GM18873 (cell line): ENCODE data around the gene CIB2.

Source experiments
- ATAC-seq: cut with Tn5 transposase; IDR thresholded peaks from one replicate; pipeline ENCODE4 v1.9.1; 2021; ENCODE audit warnings: mild to moderate bottlenecking, moderate library complexity, moderate number of reproducible peaks; ENCODE audit not compliant: unreplicated experiment, low FRiP score

CIB2 gene

DNA sequence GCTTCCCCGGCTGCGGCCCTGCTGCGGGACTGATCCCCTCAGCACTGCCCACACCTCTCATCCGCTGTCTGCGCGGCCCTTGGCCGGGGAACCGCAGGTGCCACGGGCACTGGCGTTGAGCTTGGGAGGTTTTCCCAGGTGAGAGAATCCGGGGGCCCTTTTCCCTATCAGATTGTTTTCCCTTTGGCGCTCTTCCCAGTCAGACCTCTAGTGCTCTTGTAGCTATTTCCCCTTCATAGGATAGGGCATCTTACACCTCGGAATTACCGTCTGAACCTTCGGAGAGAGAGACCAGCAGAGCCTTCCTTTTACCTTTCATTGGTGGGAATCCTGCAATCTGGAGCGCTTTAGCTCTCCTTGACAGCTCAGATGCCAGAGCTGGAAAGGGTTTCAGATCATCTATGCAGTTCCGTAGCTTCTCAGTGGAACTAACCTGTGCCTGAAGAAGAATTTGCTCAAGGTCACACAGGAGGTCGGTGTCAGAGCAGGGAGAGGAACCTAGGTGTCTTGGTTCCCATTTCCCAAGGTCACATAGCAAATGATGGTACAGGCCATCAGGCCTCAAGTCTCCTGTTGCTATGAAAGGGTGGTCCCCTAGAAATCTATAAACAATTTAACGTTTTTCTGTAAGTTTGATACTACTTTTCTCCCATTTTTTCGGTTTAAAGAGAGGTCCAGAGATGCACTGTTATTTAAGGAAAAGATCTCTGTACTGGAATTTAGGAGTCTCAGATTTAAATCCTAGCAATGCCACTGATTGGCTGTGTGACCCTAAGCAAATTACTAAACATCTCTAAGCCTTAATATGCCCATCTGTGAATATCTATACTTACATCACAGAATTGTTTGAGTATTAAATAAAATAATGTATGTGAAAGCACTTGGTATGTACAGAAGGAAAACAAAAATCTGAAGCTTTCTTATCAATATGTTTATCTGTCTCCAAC lies 18.8 kb upstream of the CIB2 start:
- ATAC-seq = peak; percentile 15

DNA sequence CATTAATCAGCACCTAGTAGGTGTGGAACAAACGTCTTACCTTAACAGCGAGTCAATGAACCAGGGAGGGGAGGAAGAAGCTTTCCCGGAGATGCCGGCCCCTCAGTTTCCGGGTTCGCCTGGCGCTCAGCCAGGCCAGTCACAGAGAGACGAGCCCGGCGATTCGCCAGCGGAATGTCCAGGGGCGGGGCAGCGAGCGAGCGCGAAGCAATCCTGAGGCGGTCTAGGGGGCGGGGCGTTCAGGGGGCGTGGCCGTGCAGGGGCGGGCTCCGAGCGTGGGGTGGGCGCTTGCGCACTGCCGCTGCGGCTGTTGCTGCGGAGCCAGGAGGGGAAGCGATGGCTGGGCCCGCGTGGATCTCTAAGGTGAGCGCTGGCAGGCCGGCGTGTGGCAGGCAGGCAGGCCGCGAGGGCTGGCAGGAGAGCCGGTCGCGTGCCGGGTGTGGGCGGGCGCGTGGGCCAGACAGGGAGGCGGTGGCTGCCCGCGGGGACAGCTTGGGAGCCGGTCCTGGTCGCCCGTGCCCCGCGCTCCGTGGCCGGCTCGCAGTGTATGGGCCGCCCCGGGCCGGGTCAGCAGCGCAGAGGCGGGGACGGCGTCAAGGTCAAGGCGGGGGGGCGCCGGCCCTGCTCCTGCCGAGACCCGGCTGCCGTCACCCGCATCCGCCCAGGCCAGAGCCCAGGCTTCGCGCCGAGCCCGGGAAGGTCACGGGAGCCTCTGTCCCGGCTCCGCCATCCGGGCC lies 18.0 kb upstream of the CIB2 start, which contains the start of gene IDH3A:
TSS of gene IDH3A (plus strand) at position 295 of the 737 bp plus-strand sequence. CDS start at position 337, 42 bp downstream.
- peak; percentile 68 for ATAC-seq

DNA sequence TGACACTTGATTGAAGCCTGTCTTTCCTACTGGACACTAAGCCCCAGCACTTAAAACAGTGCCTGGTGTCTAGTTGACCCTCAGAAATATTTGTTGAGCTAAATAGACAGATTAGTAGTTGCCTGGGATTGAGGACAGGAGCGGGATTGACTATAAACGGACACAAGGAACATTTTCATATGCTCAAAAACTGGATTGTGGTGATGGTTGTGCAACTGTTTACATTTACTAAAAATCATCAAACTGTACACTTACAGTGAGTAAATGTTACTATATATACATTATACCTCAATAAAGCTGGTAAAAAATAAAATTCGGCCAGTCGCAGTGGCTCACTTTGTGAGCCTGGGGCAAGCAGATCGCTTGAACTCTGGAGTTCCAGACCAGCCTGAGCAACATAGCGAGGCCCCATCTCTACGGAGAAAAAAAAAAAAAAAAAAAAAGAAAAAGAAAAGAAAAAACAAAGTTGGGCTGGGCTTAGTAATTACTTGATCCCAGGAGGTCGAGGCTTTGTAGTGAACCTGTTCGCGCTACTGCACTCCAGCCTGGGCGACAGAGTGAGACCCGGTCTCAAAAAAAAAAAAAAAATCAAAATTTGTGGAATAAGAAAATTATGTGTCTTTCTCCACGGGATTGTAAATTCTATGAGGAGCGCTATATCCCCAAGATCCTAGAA lies 17.3 kb upstream of the CIB2 start:
- peak; percentile 14 for ATAC-seq

DNA sequence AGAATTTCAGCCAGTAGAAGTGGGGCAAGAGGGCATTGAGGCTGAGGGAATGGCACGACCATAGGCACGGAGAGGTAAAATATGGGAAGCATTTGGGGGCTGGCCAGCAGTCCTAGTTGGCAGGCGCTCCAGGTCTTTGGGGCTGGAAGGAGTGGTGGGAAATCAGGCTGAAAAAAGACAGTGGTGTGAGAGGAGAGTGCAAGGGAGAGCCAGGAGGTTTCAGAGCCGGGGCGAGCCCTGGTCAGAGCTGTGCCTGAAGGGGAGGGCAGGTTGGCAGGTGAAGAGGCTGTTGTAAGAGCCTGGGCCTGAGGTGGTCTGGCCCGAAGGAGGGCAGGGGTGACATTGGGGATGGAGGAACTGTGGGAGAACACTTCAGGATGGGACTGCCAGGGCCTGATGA lies 16.3 kb upstream of the CIB2 start:
- no peak for ATAC-seq

DNA sequence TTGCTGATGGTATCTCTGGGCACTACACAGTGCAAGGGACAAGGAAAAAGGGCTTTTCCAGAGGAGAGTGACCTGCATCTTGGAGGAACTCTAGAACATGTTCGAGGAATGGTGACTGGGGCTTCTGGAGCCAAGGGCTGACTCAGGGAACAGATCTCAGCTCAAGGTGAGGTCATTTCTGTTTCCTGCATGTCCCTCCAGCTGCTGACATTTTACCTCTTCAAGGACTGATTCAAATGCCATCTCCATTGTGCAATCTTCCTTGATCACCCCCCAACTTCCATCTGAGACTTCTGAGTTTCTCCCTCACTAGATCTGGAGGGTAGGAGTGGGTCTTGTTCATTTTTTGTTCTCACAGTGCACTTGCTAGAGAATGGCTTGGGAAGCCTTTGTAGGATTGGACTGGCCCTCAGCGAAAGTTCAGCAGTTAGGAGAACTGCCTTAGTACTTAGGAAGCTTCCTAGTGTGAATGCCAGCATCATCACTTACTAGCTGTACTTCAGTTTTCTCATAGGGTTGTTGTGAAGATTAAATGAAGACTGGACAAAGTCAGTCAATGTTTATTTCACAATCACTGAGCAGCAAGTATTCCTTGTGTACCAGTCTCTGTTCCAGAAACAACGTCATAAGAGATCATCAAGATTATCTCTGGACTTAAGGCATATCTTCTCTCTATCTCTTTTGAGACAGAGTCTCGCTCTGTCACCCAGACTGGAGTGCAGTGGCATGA lies 15.3 kb upstream of the CIB2 start:
- ATAC-seq = no peak

DNA sequence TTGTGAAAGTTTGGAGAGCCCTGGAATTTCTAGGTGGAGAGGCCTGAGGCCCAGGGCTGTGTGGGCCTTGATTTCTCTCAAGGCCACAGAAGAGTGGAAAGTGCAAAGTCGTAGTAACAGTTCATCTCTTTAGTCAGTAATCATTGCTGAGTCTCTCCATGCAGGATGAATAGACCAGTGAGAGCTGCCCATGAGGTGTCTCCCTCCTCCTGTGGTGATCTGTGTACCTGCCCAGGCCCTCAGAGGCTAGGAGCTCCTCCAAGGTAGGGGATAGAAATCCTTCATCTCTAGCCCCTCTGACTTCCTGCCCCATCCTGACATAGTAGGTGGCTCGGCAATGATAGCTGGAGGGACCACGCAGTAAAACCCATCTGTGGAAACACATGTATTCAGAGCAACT lies 11.1 kb upstream of the CIB2 start:
- no peak for ATAC-seq

DNA sequence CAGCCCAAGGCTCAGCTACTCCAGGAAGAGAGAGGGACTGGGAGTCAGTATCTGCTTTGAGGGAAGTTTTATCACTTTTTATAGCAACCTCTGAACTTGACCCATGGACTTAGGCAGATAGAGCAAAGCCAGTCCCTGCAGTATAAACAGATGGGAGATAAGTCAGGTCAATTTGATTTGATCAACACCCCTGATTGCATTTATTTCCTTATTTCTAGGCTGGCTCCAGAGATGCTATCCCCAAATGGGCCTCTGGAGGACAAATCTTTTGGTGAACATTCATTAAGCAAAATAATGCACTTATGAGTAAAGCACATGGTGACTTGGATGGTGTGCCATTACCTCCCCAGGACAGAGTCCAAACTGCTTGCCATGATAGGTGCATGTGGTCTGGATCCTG lies 9.0 kb upstream of the CIB2 start:
- ATAC-seq = no peak

DNA sequence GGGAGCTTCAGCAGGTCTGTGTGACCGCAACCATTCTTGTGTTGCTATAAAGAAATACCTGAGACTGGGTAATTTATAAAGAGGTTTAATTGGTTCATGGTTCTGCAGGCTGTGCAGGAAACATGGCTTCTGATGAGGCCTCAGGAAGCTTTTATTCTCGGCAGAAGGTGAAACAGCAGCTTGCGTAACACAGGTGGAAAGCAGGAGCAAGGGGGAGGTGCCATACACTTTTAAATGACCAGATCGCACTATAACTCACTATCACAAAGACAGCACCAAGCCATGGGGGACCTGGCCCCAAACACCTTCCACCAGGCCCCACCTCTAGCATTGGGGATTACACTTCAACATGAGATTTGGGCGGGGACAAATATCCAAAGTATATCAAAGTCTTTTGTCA lies 8.3 kb upstream of the CIB2 start:
- no peak for ATAC-seq

DNA sequence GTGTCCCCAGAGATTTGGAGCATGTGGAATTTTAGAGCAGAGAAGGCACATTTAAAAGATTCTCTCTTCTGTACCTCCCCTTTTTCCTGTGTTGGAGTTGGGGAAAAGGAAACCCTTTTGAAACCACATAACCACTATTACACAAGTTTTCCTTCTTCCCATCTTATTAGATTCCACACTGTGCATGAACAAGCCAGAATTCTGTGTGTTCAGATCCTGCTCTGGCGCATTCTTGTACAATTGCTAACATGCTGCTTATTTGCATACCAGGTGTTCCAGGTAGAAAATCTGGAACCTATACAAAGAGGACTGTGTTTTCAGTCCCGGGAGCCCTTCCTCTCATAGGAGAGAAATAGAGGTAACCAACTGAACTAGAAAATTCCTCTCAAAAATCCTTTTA lies 2.6 kb upstream of the CIB2 start:
- no peak for ATAC-seq

DNA sequence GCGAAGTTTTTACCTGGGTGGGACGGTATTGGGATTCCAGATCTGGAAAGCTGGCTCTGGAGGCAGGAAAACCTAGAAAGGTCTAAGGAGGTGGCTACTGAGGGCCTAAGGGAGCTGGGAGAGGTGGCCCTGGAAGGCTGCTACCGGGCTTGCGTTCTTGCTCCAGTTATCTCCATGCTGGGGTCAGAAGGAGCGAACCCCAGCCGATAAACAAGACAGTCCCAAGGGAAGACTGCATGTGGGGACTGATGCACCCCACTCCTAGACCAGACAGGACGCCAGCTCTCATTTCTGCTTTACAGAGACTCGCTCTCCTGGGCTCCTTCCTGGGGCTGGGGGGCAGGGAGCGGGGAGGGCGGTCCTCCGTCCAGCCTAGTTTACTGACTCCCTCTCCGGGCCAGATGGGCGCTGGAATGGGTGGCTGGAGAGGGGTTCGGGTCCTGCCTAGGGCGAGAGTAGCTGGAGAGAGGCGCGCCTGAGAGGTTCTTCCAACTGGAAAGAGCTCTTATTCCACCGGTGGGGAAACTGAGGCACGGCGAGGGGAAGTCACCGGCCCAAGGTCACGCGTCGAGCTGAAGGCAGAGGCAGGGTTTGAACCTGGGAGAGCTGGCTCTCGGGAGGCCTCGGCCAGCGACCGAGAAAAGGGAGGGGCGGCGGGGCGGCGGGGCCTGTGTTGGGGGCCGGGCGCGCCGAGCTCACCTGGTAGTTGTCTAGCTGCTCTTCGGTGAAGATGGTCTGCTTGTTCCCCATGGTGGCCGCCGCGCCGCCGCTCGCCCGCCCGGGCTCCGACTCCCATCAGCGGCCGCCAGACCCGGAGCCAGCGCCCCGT lies 565 bp downstream of the CIB2 start:
- ATAC-seq = no peak

DNA sequence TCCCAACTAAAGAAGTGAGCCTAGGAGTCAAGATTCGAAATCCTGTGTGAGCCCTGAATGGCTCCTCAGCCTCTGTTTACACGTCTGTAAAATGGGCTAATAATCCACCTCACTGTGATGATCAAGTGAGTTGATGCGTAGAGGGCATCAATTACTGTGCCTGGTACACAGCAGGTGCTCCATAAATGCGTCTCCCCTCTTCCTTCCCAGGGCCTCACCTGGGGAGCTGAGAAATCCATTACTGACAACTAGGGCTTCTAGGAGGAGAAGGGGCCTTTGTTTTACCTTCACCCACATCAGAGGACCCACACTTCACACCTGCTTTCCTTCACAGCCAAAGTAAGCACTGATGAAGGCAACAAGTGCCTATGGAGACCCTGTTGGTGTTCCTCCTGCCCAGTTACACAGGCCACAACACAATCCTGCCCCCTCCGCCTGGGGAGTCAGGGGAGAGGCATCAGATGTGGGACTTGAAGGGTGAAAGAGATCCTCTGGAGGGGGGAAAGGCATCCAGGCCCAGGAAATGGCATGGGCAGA lies 1.4 kb downstream of the CIB2 start:
- ATAC-seq = no peak

DNA sequence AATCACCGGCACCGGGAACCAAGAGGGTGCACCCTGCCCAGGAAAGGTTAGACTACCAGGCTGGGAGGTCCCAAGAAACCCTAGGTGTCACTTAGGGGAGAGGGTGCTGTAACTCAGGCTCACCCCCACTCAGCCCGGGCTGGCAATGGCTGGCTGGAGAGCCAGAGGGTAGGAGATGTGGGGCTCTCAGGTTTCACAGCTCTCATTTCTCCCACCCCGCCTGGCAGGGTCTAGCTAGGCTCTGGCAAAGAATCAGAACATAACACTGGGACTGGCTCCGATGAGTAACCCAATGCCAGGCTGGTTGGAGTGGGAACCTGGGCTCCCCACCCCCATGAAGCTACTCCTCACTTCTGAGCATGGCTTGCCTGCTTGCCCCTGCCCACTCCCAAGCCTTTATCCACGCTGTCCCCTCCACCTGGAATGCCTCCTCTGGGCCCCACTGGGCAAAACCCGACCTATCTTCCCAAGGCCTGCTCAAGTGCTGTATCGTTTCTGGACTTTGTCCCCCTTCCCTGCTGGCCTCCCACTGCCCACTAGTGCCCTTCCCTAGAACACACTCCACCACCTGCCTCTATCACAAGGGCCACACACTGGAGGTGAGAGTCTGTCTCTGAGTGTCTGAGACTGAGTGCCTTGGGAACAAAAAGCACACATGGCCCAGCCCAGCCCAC lies 2.0 kb downstream of the CIB2 start:
- ATAC-seq = no peak

DNA sequence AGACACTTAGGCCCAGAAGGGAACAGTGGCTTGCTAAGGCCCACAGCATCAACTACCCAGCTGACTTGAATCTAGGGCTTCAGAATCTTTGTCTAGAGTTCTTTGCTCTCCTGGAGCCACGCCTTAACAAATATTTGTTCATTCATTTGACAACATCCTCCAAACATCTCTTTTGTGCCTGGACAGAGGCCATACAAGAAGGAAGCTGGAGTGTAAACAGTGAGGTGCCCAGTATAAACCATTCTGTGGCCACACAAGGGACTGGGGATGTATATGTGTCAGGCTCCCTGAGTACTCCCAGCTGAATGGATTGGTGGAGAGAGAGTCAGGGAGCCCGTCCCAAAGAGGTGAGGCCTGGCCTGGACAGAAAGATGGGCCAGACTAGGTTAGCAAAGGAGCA lies 3.4 kb downstream of the CIB2 start:
- no peak for ATAC-seq

DNA sequence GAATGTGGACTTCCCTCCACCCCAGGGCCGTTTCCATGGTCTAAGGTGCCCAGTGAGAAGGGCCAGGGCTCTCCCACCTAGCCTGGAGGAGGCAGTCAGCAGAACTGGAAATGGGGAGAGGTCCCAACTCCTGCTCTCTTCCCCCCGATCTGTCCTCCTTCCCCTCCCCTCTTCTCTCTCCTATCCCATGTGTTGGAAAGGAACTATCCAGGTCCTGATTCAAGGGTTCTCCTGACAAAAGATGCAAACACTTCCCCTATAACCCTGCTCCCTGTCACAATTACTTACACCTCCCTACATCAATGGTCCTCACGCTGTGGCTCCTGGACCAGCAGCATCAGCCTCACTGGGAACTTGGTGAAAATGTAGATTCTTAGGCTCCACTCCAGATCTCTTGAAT lies 6.0 kb downstream of the CIB2 start:
- no peak for ATAC-seq

DNA sequence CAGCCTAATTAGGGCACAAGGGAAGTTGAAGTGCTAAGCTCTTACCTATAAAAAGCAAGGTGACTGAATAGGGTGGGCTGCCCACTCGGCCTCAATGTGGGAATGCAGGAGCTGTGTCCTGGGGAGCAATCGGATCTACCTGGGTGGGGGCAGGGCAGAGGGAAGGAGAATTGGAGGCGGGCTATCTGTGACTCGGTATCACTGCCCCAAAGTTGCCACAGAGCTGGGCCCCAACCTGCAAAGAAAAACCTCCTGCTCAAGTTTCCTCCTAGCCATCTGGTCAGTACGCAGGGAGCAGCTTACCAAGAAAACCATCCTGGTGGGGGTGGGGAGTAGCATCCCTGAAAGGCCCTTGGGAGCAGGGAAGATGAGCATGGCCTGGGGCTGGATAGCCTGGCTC lies 10.7 kb downstream of the CIB2 start:
- no peak for ATAC-seq

DNA sequence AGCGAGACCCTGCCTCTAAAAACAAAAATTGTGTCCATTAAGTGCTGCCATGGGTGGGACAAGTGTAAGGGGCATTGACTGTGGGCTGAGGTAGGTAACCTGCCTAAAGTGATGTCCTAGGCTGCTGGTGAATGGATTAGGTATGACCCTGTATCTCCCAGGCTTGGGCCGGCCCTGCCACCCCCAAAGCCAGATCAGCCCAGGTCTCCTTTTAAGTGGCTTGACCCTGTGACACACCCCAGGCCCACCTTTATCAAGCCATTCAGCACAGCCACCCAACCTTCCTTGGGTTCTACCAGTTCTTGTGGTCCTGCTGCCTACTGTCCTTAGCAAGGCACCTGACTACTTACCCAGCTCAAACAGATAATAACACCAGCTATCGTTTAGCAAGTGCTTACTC lies 18.7 kb downstream of the CIB2 start:
- ATAC-seq = no peak

DNA sequence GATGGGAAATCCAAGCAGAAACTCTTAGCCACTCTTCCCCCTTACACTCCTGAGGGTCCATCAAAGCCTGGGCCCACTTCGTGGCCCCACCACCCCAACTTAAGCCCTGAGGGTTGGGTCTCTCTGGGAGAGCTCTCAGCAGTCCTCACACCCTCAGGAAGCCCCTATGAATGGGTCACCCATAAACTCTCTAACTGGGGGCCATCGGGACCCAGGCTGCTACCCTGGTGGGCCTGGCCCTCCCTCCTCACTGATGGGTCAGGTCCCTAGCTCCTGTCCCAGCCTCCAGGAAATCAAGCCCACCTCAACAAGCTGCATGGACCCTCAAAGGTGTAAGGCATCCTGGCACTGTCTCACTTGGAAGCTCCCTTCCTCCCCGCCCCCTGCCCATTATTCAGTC lies 19.5 kb downstream of the CIB2 start:
- no peak for ATAC-seq

DNA sequence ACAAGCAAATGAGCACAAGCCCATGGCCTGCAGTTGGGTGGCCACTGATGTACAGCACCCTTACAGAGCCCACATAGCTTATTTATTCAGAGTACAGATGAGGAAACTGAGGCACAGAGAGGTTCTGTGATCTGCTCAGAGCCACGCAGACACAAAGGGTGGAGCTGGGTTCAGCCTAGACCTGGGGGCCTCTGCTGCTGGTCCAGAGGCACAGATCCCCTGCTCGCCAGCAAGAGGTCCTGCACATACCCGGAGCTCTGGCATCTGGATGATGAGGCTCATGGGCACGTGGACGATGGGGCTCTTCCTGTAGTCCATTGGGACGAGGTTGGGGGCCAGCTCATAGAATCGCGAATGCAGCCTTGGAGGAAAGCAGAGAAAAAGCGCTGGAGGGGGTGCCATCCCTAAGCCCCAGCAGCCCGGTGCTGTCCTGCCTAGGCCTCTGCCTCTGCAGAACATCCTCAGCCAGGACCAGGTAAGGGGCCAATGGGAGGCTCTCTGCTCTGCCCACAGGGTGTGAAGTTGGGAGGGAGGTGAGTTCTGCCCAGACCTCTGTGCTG lies 20.2 kb downstream of the CIB2 start:
- ATAC-seq = no peak
